Right ventricle myocardium inferior (tissue), 1 donor: ENCODE measurements around the gene PNRC2. TPM values are rescaled to one million over a fixed set of nuclear protein-coding genes. Genes with fewer than 3 reads are reported as not detected.
"Not testable (repeated sequence)": the region's sequence is repeated elsewhere in the genome, so short reads cannot be mapped to it uniquely, and the experiment has no call there.

ENCODE experiments used
- ATAC-seq: fragments of 200-7000 bp; cut with Tn5 transposase; one replicate; pipeline ENCODE4 v1.9.1; 2020; ENCODE audit warnings: mild to moderate bottlenecking, moderate library complexity
- DNase-seq: peaks from one replicate; pipeline ENCODE4 v3.0.0; 2021; ENCODE audit errors: missing footprints
- intact Hi-C: fragments of 100-400 bp; cut with DNase I; formaldehyde crosslinking; loops from one replicate; pipeline ENCODE4 v1.11.0; 2022
- total RNA-seq: library from RNA; stranded (reverse); fragmentation: NEBNext Ultra II Directional; extraction: Animal tissue kit (Norgen Biotek cat#: 25700); gene quantifications from one replicate; pipeline ENCODE4 v1.2.1, GENCODE V29; 2021
- donor health status: DM: no; HTN: yes; CAD: no; lungs with severe emphysema.

PNRC2 gene
- total RNA-seq, 1 donor from 2014 or later, result 85.8 TPM

DNA sequence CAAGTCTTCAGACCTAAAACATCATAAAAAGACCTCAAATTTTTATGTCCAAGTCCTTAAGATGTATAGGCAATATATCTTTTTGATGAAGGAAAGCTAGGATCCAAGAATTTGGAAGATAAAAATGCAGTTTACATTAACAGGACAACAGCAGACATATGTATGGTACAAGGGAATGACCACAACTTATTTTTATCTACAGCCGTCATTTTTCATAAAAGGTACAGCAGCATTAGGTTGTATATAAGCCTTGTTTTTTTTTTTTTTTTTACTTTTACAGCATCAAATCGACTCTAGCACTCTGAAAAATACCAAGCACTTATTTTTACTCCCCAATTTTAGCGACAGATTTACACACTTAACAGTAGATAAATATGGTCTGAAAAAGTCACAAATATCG, 19.2 kb downstream of the PNRC2 start:
- DNase-seq (no peak), ATAC-seq (no peak)
- intact Hi-C loops, result loop anchor here (2.0 kb wide), 1 partner anchor 50 kb away; no protein-coding TSS in a partner anchor

DNA sequence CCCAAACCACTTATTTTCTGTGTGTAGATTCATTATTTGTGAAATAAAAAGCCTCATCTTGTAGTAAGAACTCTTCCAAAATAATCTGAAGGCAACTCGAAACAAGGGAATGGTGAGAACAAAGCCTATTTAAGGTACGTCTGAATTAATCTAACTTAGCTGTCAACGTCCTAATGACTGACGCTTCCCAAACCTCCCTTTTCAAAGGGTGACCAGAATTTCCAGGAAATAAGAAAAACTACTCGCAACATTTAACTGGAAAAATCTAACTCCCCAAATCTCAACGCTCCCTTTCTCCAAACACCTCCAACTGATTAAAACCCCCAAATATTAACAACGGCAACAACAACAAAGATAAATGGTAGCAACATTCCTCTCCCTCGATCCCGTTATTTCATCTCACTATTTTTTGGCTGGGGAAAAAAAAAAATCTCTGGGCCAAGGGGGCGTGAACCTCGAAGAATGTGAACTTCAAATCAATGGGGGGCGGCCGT, 19.8 kb downstream of the PNRC2 start:
- ATAC-seq (no peak), DNase-seq (no peak)
- intact Hi-C loops, result loop anchor here (2.0 kb wide), 1 partner anchor 49 kb away; no protein-coding TSS in a partner anchor

DNA sequence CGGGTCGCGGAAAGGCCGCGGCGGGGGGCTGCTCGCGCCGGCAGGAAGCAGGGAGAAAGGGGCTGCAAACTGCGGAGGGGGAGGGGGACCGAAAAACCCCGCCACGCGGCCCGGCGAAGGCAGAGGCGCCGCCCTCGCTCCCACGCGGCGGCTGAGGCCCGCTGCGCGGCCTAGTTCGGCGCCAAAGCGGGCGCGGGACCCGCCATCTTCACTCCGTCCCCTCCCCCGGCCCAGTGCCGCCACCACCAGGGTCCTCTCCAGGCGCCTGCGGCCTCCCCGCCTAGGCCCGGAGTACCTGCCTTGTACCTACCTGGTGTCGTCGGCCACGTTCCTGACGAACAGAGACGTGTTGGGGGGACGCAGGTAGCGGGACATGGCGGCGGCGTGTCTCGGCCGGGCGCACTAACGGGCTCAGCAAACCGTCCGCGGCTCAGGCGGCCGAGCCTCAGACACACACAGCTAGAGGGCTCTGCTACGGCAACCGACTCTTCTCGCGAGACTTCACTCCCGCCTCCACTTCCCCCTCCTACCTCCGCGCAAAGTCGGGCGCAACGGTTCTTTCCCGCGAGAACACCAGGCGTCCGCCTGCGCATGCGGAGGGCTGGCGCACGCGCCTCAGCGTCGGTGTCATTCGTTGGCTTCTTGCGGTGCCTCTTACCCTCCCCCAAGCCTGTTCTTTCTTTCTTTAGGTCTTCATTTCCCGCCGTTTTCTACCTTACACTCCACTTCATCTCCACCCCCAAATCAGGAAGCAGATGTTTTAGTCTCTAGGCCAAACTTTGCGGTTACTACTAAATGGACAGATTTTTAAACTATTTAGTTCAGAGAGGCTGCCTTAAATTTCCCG, 20.5 kb downstream of the PNRC2 start, which contains the start of gene SRSF10:
TSS of gene SRSF10 (minus strand) at position 447 of the 847 bp plus-strand sequence. CDS start at position 375, 72 bp downstream.
- peak; percentile 99 for ATAC-seq
- DNase-seq, result peak; percentile 98
- intact Hi-C loops, result loop anchor here (2.0 kb wide), 2 partner anchors 39 to 49 kb away; no protein-coding TSS in a partner anchor

DNA sequence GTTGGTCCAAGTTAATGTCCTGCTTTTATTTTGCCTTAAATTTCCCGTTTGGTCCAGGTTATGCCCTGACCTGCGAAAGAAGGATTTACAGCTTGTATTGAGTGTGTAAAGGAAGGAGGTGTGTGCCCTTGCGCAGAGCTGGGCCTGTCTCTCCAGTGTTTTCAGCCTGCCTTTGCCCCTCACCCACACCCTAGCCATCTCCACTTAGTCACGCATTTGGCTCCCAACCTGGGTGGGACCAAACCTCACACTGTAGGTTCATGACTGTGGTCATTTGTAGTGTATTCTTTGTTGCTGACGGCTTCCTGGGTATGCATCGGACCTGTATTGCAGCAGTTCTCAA, 21.1 kb downstream of the PNRC2 start:
- intact Hi-C loops, result loop anchor here (2.0 kb wide), 1 partner anchor 38 kb away; no protein-coding TSS in a partner anchor
- ATAC-seq (no peak), DNase-seq (no peak)

DNA sequence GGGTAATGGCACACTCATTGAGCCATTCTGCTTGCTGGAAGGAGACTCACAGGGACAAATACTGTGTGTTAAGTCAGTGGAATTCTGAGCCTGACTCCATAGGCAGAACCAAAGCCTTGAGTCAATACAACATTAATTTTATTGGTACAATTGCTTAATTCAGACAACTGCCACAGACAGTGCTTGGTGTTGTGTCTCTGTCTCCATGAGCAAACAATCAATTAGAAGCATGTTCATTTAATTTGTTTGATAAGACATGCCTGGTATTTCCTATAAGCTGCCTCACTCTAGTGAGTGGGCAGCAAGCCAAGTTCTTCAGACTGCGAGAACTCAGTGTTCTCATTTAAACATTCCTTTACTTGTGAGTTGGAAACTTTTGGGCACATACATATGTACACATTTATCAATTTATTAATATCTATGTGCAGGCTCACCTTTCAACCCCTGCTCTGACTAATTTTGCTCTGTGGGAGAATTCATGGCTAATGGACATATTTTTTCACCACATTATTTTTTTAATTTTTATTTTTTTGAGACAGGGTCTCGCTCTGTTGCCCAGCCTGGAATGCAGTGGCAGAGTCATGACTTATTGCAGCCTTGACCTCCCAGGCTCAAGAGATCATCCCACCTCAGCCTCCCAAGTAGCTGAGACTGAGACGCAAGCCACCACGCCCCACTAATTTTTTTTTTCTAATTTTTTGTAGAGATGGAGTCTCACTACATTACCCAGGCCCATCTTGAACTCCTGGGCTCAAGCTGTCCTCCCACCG, 25.0 kb downstream of the PNRC2 start:
- intact Hi-C loops, result no loop called here
- DNase-seq (no peak), ATAC-seq (no peak)

DNA sequence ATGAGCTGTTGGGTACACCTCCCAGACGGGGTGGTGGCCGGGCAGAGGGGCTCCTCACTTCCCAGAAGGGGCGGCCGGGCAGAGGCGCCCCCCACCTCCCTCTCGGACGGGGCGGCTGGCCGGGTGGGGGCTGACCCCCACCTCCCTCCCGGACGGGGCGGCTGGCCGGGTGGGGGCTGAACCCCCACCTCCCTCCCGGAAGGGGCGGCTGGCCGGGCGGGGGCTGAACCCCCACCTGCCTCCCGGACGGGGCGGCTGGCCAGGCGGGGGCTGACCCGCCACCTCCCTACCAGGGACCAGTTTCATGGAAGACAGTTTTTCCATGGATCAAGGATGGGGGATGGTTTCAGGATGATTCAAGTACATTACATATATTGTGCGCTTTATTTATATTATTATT, 27.4 kb downstream of the PNRC2 start:
- ATAC-seq, intact Hi-C loops, DNase-seq: not testable (repeated sequence)

DNA sequence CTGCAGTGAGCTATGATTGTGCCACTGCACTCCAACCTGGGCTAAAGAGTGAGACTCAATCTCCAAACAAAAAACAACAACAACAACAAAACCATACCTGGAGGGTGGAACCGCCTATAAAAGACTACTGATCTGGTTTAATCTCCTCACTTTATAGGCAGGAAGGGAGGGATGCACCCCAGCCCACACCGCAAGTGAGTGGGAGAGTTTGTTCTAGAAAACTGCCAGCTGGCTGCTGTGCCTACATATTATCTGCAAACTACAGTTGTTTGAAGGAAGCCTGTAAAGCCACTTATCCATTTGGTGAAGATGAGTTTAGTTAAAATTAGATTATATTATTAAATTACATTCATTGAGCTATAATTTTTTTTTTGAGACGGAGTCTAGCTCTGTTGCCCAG, 29.6 kb downstream of the PNRC2 start:
- intact Hi-C loops, result no loop called here
- DNase-seq (no peak), ATAC-seq (no peak)

DNA sequence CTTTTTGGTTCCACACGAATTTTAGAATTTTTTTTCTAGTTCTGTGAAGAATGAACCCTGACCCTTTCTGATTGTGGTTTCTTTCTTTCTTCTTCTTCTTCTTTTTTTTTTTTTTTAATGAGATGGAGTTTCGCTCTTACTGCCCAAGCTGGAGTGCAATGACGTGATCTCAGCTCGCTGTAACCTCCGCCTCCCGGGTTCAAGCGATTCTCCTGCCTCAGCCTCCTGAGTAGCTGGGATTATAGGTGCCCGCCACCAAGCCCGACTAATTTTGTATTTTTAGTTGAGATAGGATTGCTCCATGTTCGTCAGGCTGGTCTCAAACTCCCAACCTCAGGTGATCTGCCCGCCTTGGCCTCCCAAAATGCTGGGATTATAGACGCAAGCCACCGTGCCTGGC, 32.4 kb downstream of the PNRC2 start:
- intact Hi-C loops, DNase-seq, ATAC-seq: not testable (repeated sequence)

DNA sequence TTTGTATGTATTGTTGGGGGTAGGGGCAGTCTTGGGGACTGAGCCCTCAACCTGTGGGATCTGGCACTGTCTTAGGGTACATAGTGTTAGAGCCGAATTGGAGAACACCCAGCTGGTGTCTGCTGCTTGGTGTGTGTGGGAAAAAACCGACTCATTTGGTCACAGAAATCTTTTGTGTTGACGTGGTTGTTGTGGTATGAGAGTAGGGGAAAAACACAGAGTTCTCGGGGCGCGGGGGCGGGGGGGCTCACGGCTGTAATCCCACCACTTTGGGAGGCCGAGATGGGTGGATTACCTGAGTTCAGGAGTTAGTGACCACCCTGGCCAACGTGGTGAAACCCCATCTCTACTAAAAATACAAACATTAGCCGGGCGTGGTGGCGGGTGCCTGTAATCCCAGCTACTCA, 35.8 kb downstream of the PNRC2 start:
- ATAC-seq (no peak), DNase-seq (no peak)
- intact Hi-C loops, result no loop called here

DNA sequence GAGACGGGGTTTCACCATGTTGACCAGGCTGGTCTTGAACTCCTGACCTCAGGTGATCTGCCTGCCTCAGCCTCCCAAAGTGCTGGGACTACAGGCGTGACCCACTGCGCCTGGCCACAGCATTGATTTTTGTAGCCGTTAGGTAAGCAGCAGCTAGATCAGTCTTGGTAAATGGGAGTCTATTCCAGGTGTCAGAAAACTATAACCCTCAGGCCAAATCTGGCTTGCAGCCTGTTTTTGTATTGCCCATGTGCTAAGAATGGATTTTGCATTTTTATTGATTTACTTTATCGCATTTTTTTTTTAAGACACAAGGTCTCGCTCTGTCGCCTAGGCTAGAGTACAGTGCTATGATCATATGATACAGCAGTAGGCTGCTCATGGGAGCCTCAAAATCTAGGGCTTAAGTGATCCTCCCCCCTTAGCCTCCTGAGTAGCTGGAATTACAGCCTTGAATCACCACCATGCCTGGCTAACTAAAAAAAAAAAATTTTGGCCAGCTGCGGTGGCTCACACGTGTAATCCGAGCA, 37.1 kb downstream of the PNRC2 start:
- intact Hi-C loops, result no loop called here
- no peak for ATAC-seq

DNA sequence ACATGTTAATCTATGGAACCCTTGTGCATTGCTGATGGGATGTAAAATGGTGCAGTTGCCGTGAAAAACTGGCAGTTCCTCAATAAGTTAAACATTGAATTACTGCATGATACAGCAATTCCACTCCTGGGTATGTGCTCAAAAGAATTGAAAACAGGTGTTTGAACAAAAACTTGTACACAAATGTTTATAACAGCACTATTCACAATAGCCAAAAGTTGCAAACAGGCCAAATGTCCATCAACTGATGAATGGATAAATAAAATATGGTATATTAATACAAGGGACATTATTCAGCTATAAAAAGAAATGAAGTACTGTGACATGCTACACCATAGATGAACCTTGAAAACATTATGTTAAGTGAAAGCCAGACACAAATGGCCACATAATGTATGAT, 38.2 kb downstream of the PNRC2 start:
- DNase-seq (no peak), ATAC-seq (no peak)
- intact Hi-C loops, result no loop called here

More for the DNA sequence above, 37.1 kb downstream of the PNRC2 start:
- no peak for DNase-seq

DNA sequence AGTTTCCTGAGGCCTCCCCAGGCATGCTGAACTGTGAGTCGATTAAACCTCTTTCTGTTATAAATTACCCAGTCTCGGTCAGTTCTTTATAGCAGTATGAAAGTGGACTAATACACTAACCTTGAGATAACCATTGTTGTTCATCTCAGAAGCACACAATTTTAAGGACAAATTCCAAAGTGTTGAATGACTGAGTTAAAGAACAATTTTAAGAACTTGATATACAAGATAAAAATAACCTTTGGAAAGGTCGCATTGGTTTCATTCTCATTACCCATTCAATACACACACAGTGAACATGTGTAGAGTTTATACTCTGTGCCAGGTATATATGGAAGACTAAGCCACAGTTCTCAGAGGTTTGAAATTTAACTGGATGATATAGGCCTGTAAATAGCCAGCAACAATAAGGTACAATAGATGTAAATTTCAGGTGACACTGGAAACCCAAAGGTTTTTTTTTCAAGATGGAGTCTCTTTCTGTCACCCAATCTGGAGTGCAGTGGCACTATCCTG, 39.6 kb downstream of the PNRC2 start:
- no peak for ATAC-seq
- intact Hi-C loops, result no loop called here

DNA sequence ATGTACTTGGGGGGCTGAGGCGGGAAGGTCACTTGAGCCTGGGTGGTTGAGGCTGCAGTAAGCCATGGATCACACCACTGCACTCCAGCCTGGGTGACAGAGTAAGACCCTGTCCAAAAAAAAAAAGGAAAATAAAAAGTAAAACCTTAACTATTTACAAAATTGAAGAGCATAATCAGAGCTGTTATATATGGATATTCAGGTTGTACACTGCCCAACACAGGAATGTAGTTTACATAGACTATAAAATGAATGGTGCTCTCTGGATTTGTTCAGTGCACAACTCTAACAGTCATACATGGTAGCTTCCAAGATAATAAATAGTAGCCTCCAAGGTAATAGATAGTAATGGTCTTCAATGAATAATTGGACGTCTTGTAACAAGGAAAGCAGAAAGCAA, 43.1 kb downstream of the PNRC2 start:
- intact Hi-C loops, result no loop called here
- ATAC-seq, result no peak
- no peak for DNase-seq

More for the DNA sequence above, 39.6 kb downstream of the PNRC2 start:
- DNase-seq, result no peak

DNA sequence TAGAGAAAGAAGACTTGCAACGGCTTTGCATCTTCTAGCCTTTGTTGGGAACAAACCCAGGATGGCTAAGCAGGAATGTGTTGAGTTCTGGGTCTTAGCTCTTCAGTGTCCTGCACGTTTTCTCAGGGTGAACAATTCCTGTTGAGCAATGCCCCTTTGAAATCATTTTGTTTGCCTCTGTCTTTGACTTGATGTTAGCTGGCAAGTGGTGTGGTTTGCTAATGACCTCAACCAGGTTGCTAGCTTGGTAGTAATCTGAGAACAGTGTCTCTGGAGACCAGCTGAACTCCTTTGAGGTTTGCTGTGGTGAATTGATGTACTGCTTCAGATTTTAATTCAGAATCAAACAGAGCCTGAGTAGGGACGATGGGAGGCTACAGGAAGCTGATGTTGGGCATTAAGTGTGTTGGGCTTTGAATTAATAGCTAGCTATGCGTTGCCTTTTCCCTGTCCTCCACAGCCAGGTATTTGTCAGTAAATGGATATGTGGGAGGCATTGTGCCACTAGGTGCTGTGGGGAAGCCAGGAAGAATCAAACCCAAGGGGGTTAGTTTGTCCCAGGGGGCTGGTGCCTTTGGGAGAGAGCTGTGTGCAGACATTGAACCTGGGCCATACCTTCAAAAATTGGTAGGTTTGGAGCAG, 43.8 kb downstream of the PNRC2 start:
- intact Hi-C loops, result no loop called here
- no peak for ATAC-seq
- no peak for DNase-seq

DNA sequence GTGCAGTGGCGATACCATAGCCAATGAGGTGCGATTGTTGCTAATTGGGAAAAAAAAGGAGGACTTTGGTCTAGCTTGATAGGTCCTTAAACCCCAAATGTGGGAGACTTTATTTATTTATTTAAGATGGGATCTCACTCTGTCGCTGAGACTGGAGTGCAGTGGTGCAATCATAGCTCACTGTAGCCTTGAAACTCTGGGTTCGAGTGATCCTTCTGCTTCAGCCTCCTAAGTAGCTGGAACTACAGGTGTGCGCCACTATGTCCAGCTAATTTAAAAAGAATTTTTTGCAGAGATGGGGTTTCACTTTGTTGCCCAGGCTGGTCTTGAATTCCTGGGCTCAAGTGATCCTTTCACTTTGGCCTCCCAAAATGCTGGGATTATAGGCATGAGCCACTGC, 44.5 kb downstream of the PNRC2 start:
- ATAC-seq, result no peak
- no peak for DNase-seq
- intact Hi-C loops, result no loop called here

DNA sequence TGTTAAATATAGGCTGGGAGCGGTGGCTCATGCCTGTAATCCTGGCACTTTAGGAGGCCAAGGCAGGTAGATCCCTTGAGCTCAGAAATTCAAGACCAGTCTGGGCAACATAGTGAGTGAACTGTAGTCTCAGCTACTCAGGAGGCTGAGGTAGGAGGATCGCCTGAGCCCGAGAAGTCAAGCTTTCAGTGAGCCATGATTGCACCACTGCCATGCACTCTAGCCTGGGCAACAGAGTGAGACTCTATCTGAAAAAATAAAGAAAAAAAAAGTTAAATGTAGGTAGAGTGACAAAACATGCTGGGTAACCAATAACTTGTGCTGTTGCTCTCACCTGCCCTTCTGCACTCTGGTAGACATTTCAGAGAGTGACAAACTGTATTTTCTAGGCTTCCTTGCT, 45.5 kb downstream of the PNRC2 start:
- ATAC-seq (no peak), DNase-seq (no peak)
- intact Hi-C loops, result no loop called here

DNA sequence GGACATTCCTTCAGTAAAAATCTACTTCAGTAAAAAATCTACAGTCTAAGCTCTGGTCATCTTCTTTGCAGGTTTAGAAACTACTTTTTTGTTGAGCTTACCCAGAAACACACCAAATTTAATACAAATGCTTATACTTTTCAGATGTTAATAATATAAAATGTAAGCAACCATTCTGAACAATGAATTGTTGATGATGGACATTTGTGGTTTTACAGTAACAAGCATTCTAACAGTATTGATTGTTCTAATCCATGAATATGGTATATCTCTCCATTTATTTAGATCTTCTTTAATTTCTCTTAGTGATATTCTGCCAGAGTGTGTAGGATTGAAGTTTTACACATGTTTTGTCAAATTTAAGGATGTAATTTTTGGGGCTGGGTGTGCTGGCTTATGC, 47.5 kb downstream of the PNRC2 start:
- intact Hi-C loops, result no loop called here
- ATAC-seq (no peak), DNase-seq (no peak)

DNA sequence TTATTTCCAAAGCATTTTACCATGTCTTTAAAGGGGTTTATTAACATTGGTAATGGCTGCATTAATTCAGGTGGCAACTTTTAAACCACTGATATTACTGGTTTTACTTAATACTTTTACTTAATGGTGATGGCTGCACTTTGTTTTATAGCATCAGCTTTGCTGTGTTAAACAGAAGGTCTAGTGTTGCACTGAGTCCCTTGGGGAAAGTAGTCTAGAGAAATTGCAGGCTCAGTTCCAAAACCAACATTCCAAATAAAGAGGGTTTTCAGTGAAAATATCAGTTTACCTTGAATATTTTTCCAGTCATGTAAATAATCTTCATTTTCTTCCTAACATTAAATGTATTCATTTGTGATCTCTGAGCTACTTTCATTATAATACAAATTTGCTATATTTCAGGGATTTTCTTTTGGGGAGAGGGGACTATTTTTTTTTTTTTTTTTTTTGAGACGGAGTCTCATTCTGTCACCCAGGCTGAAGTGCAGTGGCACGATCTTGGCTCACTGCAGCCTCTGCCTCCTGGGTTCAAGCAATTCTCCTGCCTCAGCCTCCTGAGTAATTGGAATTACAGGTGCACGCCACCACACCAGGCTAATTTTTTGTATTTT, 49.1 kb downstream of the PNRC2 start:
- DNase-seq, ATAC-seq, intact Hi-C loops: not testable (repeated sequence)
